ENCODE results near the gene SYNE3. TPM values are rescaled to one million over a fixed set of nuclear protein-coding genes. Genes with fewer than 3 reads are reported as not detected.

The SYNE3 gene
- total RNA-seq, 4 donors from 2014 or later, result 4.7 to 7.1 (median 5.1) TPM

GRCh38 chr14:95524706-95525512, 8.5 kb upstream of the SYNE3 start:
- no peak for DNase-seq
- H3K4me1 ChIP-seq, result peaks cover 43 to 48% of the 10 kb centered on the region in 2 donors

GRCh38 chr14:95523815-95524448, 7.5 kb upstream of the SYNE3 start:
- intact Hi-C loops (cut with DNase I; ENCODE audit: low total_unique reads) (no loop called here), in situ Hi-C loops (cut with MboI; ENCODE audit: low sequenced_read_pairs in 4 of 4) (no loop called here)
- ATAC-seq (no peak), DNase-seq (no peak)
- Histone ChIP-seq H3K27me3 (no peaks in the 10 kb centered on the region), H3K4me1 (peaks cover 42 to 46% of the 10 kb centered on the region in 2 donors), H3K4me3 (no peak overlapping the region), H3K9me3 (no peaks in the 10 kb centered on the region), H3K27ac (no peak overlapping the region), H3K36me3 (no peaks in the 10 kb centered on the region)
- no peak for TF ChIP-seq CTCF (IDR thresholded peaks at IDR 0.05 in 4 of 5, conservative IDR thresholded peaks at IDR 0.05 in 1 of 5)
- TF ChIP-seq POLR2A (IDR thresholded peaks at IDR 0.05), result no peak

More at GRCh38 chr14:95524706-95525512, 8.5 kb upstream of the SYNE3 start:
- intact Hi-C loops (cut with DNase I; ENCODE audit: low total_unique reads), result no loop called here
- no peaks in the 10 kb centered on the region for H3K9me3 ChIP-seq
- no peak for TF ChIP-seq CTCF (IDR thresholded peaks at IDR 0.05 in 4 of 5, conservative IDR thresholded peaks at IDR 0.05 in 1 of 5)
- no peak for TF ChIP-seq POLR2A (IDR thresholded peaks at IDR 0.05)
- H3K27ac ChIP-seq, result no peak overlapping the region
- ATAC-seq, result no peak
- no peaks in the 10 kb centered on the region for H3K36me3 ChIP-seq
- H3K27me3 ChIP-seq, result no peaks in the 10 kb centered on the region
- no peak overlapping the region for H3K4me3 ChIP-seq
- in situ Hi-C loops (cut with MboI; ENCODE audit: low sequenced_read_pairs in 4 of 4), result loop anchor here in 3 of 4 donors (5.0 to 25.0 kb wide), 3 partner anchors 83 to 388 kb away; partner anchors contain the start of gene DICER1 (in 1 of the 3)

GRCh38 chr14:95523051-95523814, 6.8 kb upstream of the SYNE3 start:
- in situ Hi-C loops (cut with MboI; ENCODE audit: low sequenced_read_pairs in 4 of 4), result no loop called here
- Histone ChIP-seq H3K27me3 (no peaks in the 10 kb centered on the region), H3K9me3 (no peaks in the 10 kb centered on the region), H3K4me1 (peaks cover 36 to 44% of the 10 kb centered on the region in 2 donors), H3K27ac (no peak overlapping the region), H3K36me3 (no peaks in the 10 kb centered on the region), H3K4me3 (no peak overlapping the region)
- ATAC-seq (no peak), DNase-seq (no peak)
- intact Hi-C loops (cut with DNase I; ENCODE audit: low total_unique reads), result no loop called here
- TF ChIP-seq POLR2A (IDR thresholded peaks at IDR 0.05) (no peak), CTCF (IDR thresholded peaks at IDR 0.05 in 4 of 5, conservative IDR thresholded peaks at IDR 0.05 in 1 of 5) (no peak)

GRCh38 chr14:95522556-95522955, 6.1 kb upstream of the SYNE3 start:
- in situ Hi-C loops (cut with MboI; ENCODE audit: low sequenced_read_pairs in 4 of 4) (no loop called here), intact Hi-C loops (cut with DNase I; ENCODE audit: low total_unique reads) (no loop called here)
- H3K9me3 ChIP-seq, result no peaks in the 10 kb centered on the region
- H3K27me3 ChIP-seq, result no peaks in the 10 kb centered on the region
- no peak overlapping the region for H3K27ac ChIP-seq
- ATAC-seq (no peak), DNase-seq (no peak)
- H3K4me3 ChIP-seq, result no peak overlapping the region
- peaks cover 34 to 44% of the 10 kb centered on the region in 2 donors for H3K4me1 ChIP-seq
- TF ChIP-seq CTCF (IDR thresholded peaks at IDR 0.05 in 4 of 5, conservative IDR thresholded peaks at IDR 0.05 in 1 of 5) (no peak), POLR2A (IDR thresholded peaks at IDR 0.05) (no peak)
- H3K36me3 ChIP-seq, result no peaks in the 10 kb centered on the region

Data from gastrocnemius medialis (tissue), 4 donors.